Thoracic aorta endothelial cell (primary cell): ENCODE results near the gene ASPG. TPM values are rescaled to one million over a fixed set of nuclear protein-coding genes. Genes with fewer than 3 reads are reported as not detected.

Experiments
- small RNA-seq: library from RNA; depleted of rRNA; stranded (forward); fragments of <200 nt; gene quantifications from one replicate; pipeline ENCODE3, GENCODE V24; 2012
- total RNA-seq: library from RNA; depleted of rRNA; stranded (reverse); fragments of >200 nt; gene quantifications from 2 replicates; pipeline ENCODE4 v1.2.3, GENCODE V29; 2012

ASPG gene
- not detected in 2 replicates for total RNA-seq

DNA sequence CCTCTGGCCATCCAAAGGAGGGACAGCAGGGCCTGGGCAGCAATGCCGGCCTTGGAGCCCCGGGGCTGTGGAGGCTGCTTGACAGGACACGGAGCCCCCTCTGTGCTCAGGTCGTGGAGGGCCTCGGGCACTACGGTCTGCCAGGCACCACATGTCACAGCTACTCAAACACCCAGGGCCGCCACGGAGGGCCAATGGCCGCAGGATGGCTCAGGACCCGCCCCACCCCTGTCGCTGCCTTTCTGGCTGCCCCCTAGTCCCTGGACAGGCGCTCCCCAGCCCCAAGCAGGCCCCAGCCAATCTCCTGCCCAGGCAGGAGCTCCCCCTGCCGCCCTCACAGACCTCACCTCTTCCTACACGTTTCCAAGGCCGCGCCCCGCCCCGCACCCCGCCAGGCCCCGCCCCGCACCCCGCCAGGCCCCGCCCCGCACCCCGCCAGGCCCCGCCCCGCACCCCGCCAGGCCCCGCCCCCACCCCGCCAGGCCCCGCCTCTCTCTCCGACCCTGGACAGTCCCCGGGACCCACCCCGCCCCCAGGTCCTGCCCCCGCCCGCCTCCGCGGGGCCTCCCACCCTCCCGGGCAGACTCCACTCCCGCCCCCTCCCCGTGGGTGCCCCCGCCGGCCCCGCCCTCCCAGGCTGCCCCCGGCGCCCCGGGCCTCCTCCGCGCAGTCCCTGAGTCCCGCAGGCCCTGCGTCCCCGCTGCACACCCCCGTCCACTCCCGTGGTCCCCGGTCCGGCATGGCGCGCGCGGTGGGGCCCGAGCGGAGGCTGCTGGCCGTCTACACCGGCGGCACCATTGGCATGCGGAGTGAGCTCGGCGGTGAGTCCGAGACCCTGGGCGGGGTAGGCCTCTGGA is at the start of gene ASPG:
Gene ASPG, plus strand, starts transcription at position 669 of the 857 bp plus-strand sequence. Its CDS starts 71 bp downstream, at position 740.

DNA sequence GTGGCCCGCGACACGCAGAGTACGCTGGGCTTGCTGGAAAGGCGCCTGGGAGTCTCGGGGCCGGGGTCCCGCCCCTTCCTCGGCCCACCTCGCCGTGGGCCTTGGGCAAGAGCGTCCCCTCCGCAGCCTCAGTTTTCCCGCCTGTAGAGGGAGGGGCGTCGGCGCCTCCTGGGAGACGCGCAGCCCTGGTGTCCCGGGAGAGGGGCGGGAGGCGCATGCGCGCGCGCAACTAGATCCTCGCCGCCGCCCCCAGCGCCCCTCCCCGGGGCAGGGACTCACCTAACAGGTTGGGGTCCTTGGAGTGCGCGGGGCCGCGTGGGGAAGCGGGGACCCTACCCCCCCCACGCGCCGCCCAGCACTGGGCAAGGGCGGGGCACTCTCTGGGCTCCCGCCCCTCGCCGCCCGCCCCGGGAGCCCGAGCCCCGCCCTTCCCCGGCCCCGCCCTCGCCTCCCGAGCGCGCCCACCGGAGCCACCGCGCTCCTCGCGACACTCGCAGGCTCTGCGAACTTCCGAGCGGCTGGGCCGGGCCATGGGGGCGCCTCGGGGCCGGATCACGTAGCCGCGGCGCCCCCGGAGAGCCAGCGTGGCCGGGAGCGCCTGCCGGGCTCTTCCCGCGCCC is 52.7 kb downstream of the ASPG start, which contains the start of gene KIF26A:
Gene KIF26A, plus strand, starts transcription at position 490 of the 620 bp plus-strand sequence. CDS start 136 bp downstream, outside the sequence.

Small RNAs within 50 kb of the gene (small RNA-seq; reads per million reads assigned to genes)
- gene MIR203A: 1.2 reads per million, percentile 27 among the genes with 10 or more reads in this experiment

Other genes starting within 250 kb of the ASPG start
- 16.5 and 28.4 TPM in 2 replicates for gene PPP1R13B, start 238.1 kb upstream of the ASPG start, total RNA-seq
- gene TDRD9, start 157.2 kb upstream of the ASPG start, total RNA-seq: 1.1 and 1.3 TPM in 2 replicates
- gene RD3L, start 143.2 kb upstream of the ASPG start, total RNA-seq: not detected in 2 replicates
- gene KIF26A, start 52.9 kb downstream of the ASPG start, total RNA-seq: 12.4 and 23.5 TPM in 2 replicates